GM10266 (cell line): Measurements from ENCODE around the gene PLXND1.
"Not testable (repeated sequence)": the region's sequence is repeated elsewhere in the genome, so short reads cannot be mapped to it uniquely, and the experiment has no call there.

Experiments used
- DNase-seq: peaks from one replicate; pipeline ENCODE4 v3.0.0; 2012; ENCODE audit errors: extremely low spot score
- CTCF ChIP-seq: IDR thresholded peaks from 2 replicates; pipeline ENCODE4 v1.5.1; 2012; ENCODE audit warnings: mild to moderate bottlenecking, low read depth; ENCODE audit not compliant: control insufficient read depth, insufficient read depth; ENCODE audit errors: missing control alignments

Gene PLXND1

GRCh38 chr3:129648391-129648790 is 41.9 kb upstream of the PLXND1 start:
- TF ChIP-seq CTCF, result no peak
- no peak for DNase-seq

- no peak for TF ChIP-seq CTCF
- DNase-seq, result no peak
These were observed 38.8 kb upstream of the PLXND1 start for GRCh38 chr3:129645286-129645685.

GRCh38 chr3:129644836-129645235 is 38.4 kb upstream of the PLXND1 start:
- no peak for TF ChIP-seq CTCF
- no peak for DNase-seq

- DNase-seq, result not testable (repeated sequence)
These were observed 35.2 kb upstream of the PLXND1 start for GRCh38 chr3:129641567-129642260.

GRCh38 chr3:129640985-129641384 is 34.5 kb upstream of the PLXND1 start:
- DNase-seq, result not testable (repeated sequence)

- no peak for TF ChIP-seq CTCF
- no peak for DNase-seq
These were observed 32.0 kb upstream of the PLXND1 start for GRCh38 chr3:129638481-129638880.

GRCh38 chr3:129636082-129636481 is 29.6 kb upstream of the PLXND1 start:
- no peak for TF ChIP-seq CTCF
- DNase-seq, result no peak

- DNase-seq, result no peak
- TF ChIP-seq CTCF, result no peak
These were observed 29.2 kb upstream of the PLXND1 start for GRCh38 chr3:129635656-129636055.
